GM12865 (cell line): ENCODE measurements around the gene UBE2U.
"Not testable (repeated sequence)": the region's sequence is repeated elsewhere in the genome, so short reads cannot be mapped to it uniquely, and the experiment has no call there.

ENCODE experiments used
- DNase-seq: peaks from one replicate; pipeline ENCODE4 v3.0.0; 2010; ENCODE audit warnings: low read depth
- H3K4me3 ChIP-seq: 2 replicates; pipeline ENCODE4 v1.5.1; 2011; ENCODE audit warnings: mild to moderate bottlenecking, low read depth, low read length, control low read depth
- CTCF ChIP-seq: IDR thresholded peaks from 2 replicates; pipeline ENCODE4 v1.5.1; 2011; ENCODE audit warnings: low read length, control low read depth, low read depth, inconsistent platforms; ENCODE audit not compliant: insufficient read depth; ENCODE audit errors: missing control alignments

UBE2U gene

GRCh38 chr1:64235181-64235580 lies 31.8 kb downstream of the UBE2U start:
- no peak overlapping the region for H3K4me3 ChIP-seq
- DNase-seq: no peak
- TF ChIP-seq CTCF: no peak

DNA sequence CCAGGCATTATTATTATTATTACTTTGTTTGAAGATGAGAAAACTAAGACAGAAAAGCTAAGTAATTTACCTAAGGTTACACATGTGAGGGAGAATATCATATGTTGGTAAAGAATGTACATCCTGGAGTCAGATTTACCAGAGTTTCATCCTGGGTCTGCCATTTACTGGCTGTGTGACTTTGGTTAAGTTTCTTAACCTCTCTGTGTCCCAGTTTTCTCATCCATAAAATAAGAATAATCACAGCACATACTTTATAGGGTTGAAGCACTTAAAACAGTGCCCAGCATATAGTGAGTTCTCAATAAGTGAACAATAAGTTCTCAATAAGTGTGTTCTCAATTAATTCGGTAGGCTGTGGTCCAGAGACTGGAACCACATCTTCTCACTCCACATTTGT lies 32.5 kb downstream of the UBE2U start:
- no peak for DNase-seq
- no peak for TF ChIP-seq CTCF
- H3K4me3 ChIP-seq: no peak overlapping the region

DNA sequence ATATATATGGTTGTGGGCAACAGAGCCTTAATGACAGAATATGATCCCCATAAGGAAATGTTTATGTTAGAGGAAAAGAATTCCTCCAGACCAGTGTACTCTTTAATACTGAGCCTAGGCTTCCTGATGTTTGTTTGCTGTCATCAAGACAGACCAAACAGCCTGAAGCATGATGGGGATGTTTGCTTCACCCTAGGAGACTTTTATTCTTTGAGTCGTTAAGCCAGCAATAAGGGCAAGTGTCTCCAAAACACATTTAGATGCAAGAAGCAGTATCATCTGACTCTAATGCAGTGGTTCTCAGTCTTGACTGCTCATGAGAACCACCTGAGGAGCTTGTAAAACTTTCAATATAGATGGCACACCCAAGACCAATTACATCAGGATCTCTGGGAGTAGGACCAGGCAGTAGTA lies 33.1 kb downstream of the UBE2U start:
- DNase-seq: no peak
- H3K4me3 ChIP-seq: no peak overlapping the region
- TF ChIP-seq CTCF: no peak

DNA sequence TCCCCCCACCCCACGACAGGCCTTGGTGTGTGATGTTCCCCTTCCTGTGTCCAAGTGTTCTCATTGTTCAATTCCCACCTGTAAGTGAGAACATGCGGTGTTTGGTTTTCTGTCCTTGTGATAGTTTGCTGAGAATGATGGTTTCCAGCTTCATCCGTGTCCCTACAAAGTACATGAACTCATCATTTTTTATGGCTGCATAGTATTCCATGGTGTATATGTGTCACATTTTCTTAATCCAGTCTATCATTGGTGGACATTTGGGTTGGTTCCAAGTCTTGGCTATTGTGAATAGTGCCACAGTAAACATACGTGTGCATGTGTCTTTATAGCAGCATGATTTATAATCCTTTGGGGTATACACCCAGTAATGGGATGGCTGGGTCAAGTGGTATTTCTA lies 36.1 kb downstream of the UBE2U start:
- not testable (repeated sequence) for H3K4me3 ChIP-seq, DNase-seq

GRCh38 chr1:64240206-64240605 lies 36.8 kb downstream of the UBE2U start:
- TF ChIP-seq CTCF: no peak
- DNase-seq: no peak
- no peak overlapping the region for H3K4me3 ChIP-seq

DNA sequence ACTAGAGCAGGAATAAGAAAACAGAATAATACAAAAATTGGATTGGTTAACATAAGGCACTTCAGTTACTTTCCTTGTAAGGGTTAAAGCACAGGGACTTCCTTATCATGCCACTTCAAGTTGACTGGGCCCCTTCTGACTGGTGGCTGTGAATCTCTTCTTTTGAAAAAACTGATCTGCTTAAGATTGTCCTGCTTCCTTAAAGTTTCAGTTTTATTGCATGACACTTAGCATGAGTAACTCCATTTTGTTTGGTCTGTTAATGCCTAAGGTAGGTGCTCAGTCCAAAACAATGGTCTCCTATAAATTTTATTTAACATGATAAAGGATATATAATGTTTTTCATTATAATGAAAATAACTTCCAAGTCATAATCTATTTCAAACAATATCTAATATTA lies 37.6 kb downstream of the UBE2U start:
- TF ChIP-seq CTCF: no peak
- no peak for DNase-seq
- H3K4me3 ChIP-seq: no peak overlapping the region

GRCh38 chr1:64242895-64243756 lies 39.7 kb downstream of the UBE2U start:
- H3K4me3 ChIP-seq: no peak overlapping the region
- TF ChIP-seq CTCF: no peak
- peak; percentile 21 for DNase-seq
